SK-N-SH (cell line): ENCODE measurements around the gene GPR61. TPM values are rescaled to one million over a fixed set of nuclear protein-coding genes. Genes with fewer than 3 reads are reported as not detected.

Experiments used
- CTCF ChIA-PET: fragments of 300-600, 350-600 bp; formaldehyde crosslinking; extraction: SDS; loops from one replicate; lab custom pipeline; 2021; lab: Yijun Ruan, JAX
- POLR2A ChIA-PET: fragments of 350-600 bp; sonication (Branson Sonifier 250); formaldehyde crosslinking; extraction: SDS; loops from one replicate; lab custom pipeline; 2020; ENCODE audit warnings: antibody characterized with exemption, inconsistent platforms; lab: Yijun Ruan, JAX
- DNase-seq: peaks from one replicate; pipeline ENCODE4 v3.0.0; 2012
- H2AFZ ChIP-seq: fragments of 200-600 bp; sonication (generic); 2 replicates; pipeline ENCODE4 v1.8.1; 2016; ENCODE audit warnings: antibody characterized with exemption, mild to moderate bottlenecking, low read depth
- H3F3A ChIP-seq: fragments of 200-600 bp; sonication (generic); replicated peaks from 2 replicates; pipeline ENCODE3; 2016; ENCODE audit warnings: antibody characterized with exemption, mild to moderate bottlenecking; ENCODE audit not compliant: insufficient read depth
- H3K27ac ChIP-seq, 2 experiments: fragments of 200-500 bp in 1 of 2; fragments of 200-600 bp in 1 of 2; sonication (Bioruptor generic) in 1 of 2; sonication (generic), shearing (Covaris generic) in 1 of 2; 2 replicates each; pipeline versions ENCODE4 v1.5.1 to v1.6.1; 2014 to 2016; ENCODE audit warnings: low read depth in 2 of 2, inconsistent platforms in 1 of 2, low read length in 1 of 2, mild to moderate bottlenecking in 1 of 2, mixed read lengths in 1 of 2
- H3K27me3 ChIP-seq: fragments of 200-600 bp; sonication (generic), shearing (Covaris generic); 2 replicates; pipeline ENCODE4 v1.6.1; 2016; ENCODE audit warnings: mixed run types; ENCODE audit not compliant: insufficient read depth
- H3K36me3 ChIP-seq, 2 experiments: fragments of 200-500 bp in 1 of 2; fragments of 200-600 bp in 1 of 2; sonication (Bioruptor generic) in 1 of 2; sonication (generic) in 1 of 2; replicated peaks in 1 of 2; 2 replicates each; pipeline versions ENCODE3 to v1.5.1; 2014 to 2016; ENCODE audit warnings: low read length in 1 of 2, mild to moderate bottlenecking in 1 of 2; ENCODE audit not compliant: insufficient read depth in 2 of 2, control insufficient read depth in 1 of 2
- H3K4me1 ChIP-seq, 2 experiments: fragments of 200-500 bp in 1 of 2; fragments of 200-600 bp in 1 of 2; sonication (Bioruptor generic) in 1 of 2; sonication (generic), shearing (Covaris generic) in 1 of 2; 2 replicates each; pipeline versions ENCODE4 v1.5.1 to v1.6.1; 2014 to 2016; ENCODE audit warnings: low read depth in 1 of 2, low read length in 1 of 2, mixed run types in 1 of 2; ENCODE audit not compliant: insufficient read depth in 2 of 2, control insufficient read depth in 1 of 2
- H3K4me2 ChIP-seq: fragments of 200-600 bp; sonication (generic), shearing (Covaris generic); 2 replicates; pipeline ENCODE4 v1.6.1; 2017; ENCODE audit warnings: mixed run types
- H3K4me3 ChIP-seq, 2 experiments: fragments of 200-500 bp in 1 of 2; fragments of 200-600 bp in 1 of 2; sonication (Bioruptor generic) in 1 of 2; sonication (generic), shearing (Covaris generic) in 1 of 2; 2 replicates each; pipeline versions ENCODE4 v1.5.1 to v1.8.1; 2014 to 2016; ENCODE audit warnings: low read depth in 2 of 2, inconsistent platforms in 1 of 2, low read length in 1 of 2, mild to moderate bottlenecking in 1 of 2, mixed read lengths in 1 of 2, moderate library complexity in 1 of 2
- H3K79me2 ChIP-seq: fragments of 200-600 bp; sonication (generic); 2 replicates; pipeline ENCODE4 v1.8.1; 2017; ENCODE audit warnings: mild to moderate bottlenecking; ENCODE audit not compliant: insufficient read depth
- H3K9ac ChIP-seq: fragments of 200-600 bp; sonication (generic); 2 replicates; pipeline ENCODE4 v1.6.1; 2017; ENCODE audit warnings: mixed run types
- H3K9me2 ChIP-seq: fragments of 200-600 bp; sonication (generic); 2 replicates; pipeline ENCODE4 v1.6.1; 2017; ENCODE audit warnings: mixed run types
- H3K9me3 ChIP-seq: fragments of 200-600 bp; sonication (generic); 2 replicates; pipeline ENCODE4 v1.6.1; 2017; ENCODE audit warnings: mixed run types, mild to moderate bottlenecking, moderate library complexity
- H4K20me1 ChIP-seq: fragments of 200-600 bp; sonication (generic); 2 replicates; pipeline ENCODE4 v1.6.1; 2017; ENCODE audit warnings: mild to moderate bottlenecking, mixed run types; ENCODE audit not compliant: insufficient read depth
- FOSL2 ChIP-seq: IDR thresholded peaks from 2 replicates; pipeline ENCODE4 v1.4.0; 2012; ENCODE audit warnings: low read depth, mild to moderate bottlenecking, moderate library complexity, borderline replicate concordance
- GATA2 ChIP-seq: sonication (generic); formaldehyde crosslinking; IDR thresholded peaks from 2 replicates; pipeline ENCODE4 v1.5.0; 2020; ENCODE audit warnings: mild to moderate bottlenecking, missing genetic modification reagents
- IRF3 ChIP-seq: fragments of 150-350 bp; IDR thresholded peaks from 2 replicates; pipeline ENCODE4 v1.6.1; 2016; ENCODE audit warnings: mild to moderate bottlenecking, low read depth, low read length
- POLR2AphosphoS5 ChIP-seq: IDR thresholded peaks from 2 replicates; pipeline ENCODE4 v1.6.1; 2012; ENCODE audit warnings: low read depth, low read length
- RXRA ChIP-seq: IDR thresholded peaks from 2 replicates; pipeline ENCODE4 v1.4.0; 2012; ENCODE audit warnings: low read depth, mild to moderate bottlenecking, borderline replicate concordance
- SMC3 ChIP-seq: IDR thresholded peaks from 2 replicates; pipeline ENCODE4 v1.6.1; 2012; ENCODE audit warnings: low read depth, low read length, improper control_type of control experiment
- WGBS: methylation state at CpG from one replicate; pipeline ENCODE4 v1.1.6; 2017; ENCODE audit warnings: low lambda C conversion rate; 5-methylcytosine and 5-hydroxymethylcytosine counted together
- polyA plus RNA-seq, 3 experiments: library from polyadenylated mRNA; depleted of rRNA; stranded (reverse); fragments of >200 nt; gene quantifications; 2 replicates each; pipeline ENCODE4 v1.2.3, GENCODE V29; 2012
- TF ChIP-seq, protein P1 (sequence below): IDR thresholded peaks from 2 replicates; pipeline ENCODE4 v1.6.1; 2012; ENCODE audit warnings: mild to moderate bottlenecking, low read depth, low read length, moderate library complexity

The GPR61 gene
- polyA plus RNA-seq, 1 of the 3 experiments (the other 2 are of a cell fraction) = not detected

- TF ChIP-seq, protein P1, sequence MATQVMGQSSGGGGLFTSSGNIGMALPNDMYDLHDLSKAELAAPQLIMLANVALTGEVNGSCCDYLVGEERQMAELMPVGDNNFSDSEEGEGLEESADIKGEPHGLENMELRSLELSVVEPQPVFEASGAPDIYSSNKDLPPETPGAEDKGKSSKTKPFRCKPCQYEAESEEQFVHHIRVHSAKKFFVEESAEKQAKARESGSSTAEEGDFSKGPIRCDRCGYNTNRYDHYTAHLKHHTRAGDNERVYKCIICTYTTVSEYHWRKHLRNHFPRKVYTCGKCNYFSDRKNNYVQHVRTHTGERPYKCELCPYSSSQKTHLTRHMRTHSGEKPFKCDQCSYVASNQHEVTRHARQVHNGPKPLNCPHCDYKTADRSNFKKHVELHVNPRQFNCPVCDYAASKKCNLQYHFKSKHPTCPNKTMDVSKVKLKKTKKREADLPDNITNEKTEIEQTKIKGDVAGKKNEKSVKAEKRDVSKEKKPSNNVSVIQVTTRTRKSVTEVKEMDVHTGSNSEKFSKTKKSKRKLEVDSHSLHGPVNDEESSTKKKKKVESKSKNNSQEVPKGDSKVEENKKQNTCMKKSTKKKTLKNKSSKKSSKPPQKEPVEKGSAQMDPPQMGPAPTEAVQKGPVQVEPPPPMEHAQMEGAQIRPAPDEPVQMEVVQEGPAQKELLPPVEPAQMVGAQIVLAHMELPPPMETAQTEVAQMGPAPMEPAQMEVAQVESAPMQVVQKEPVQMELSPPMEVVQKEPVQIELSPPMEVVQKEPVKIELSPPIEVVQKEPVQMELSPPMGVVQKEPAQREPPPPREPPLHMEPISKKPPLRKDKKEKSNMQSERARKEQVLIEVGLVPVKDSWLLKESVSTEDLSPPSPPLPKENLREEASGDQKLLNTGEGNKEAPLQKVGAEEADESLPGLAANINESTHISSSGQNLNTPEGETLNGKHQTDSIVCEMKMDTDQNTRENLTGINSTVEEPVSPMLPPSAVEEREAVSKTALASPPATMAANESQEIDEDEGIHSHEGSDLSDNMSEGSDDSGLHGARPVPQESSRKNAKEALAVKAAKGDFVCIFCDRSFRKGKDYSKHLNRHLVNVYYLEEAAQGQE = no peak
- TF ChIP-seq SMC3 = no peak
- no peak for TF ChIP-seq GATA2 (CRISPR knock-in tag)
- TF ChIP-seq RXRA = no peak
- TF ChIP-seq, all 33 proteins: peak for 0
These were observed 11.6 kb upstream of the GPR61 start (continued) for GRCh38 chr1:109527846-109528695.

GRCh38 chr1:109528712-109529111 lies 11.0 kb upstream of the GPR61 start:
- Histone ChIP-seq H3K27ac (no peak overlapping the region), H3K36me3 (no peaks in the 10 kb centered on the region), H3F3A (no peaks in the 10 kb centered on the region), H4K20me1 (no peaks in the 10 kb centered on the region), H3K27me3 (no peaks in the 10 kb centered on the region; the same call in 1 of the 2 replicates), H3K9me2 (no peaks in the 10 kb centered on the region), H3K4me3 (no peak overlapping the region), H3K4me1 (peaks cover 0 to 29% of the 10 kb centered on the region in 2 experiments; a peak in 1 of 4 replicates), H3K4me2 (no peak overlapping the region), H3K9me3 (no peaks in the 10 kb centered on the region), H3K79me2 (no peaks in the 10 kb centered on the region), H3K9ac (no peak overlapping the region), H2AFZ (no peak overlapping the region)
- 96% methylated on average over 3 of the region's 3 CpGs for WGBS
- ChIA-PET POLR2A (no interaction called here), CTCF (interaction anchor here (0.8 to 26.3 kb wide), 7 partner anchors 13 to 252 kb away, joined by 4 to 1710 read pairs (median 7); partner anchors contain the start of genes AMIGO1, ATXN7L2 and CYB561D1)
- DNase-seq = no peak
- TF ChIP-seq POLR2AphosphoS5 = no peak
- no peak for TF ChIP-seq FOSL2
- no peak for TF ChIP-seq IRF3
- no peak for TF ChIP-seq GATA2 (CRISPR knock-in tag)
